Raji (cell line): Measurements from ENCODE around the gene LBP.

ENCODE experiments used
- POLR2A ChIP-seq: IDR thresholded peaks from 2 replicates; pipeline ENCODE4 v1.6.1; 2011; ENCODE audit warnings: low read depth, low read length, control low read depth; ENCODE audit not compliant: insufficient read depth

The LBP gene

DNA sequence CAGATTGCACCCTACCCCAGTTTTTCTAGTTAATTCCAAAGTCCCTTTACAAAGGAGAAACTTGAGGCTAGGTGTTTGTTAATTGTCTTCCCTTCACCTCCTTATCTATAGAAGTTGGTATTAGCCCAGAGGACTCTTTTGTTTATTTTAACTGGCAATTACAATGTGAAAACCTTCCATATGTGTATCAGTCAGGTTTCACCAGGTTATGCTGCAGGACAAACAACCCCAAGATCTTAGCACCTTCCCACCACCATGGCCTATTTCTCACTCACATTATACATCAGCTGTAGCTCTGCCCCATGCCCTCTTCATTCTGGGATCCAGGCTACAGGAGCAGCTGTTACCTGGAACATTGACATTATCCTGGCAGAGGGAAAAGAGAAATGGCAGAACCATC, 57.7 kb downstream of the LBP start:
- no peak for TF ChIP-seq POLR2A

DNA sequence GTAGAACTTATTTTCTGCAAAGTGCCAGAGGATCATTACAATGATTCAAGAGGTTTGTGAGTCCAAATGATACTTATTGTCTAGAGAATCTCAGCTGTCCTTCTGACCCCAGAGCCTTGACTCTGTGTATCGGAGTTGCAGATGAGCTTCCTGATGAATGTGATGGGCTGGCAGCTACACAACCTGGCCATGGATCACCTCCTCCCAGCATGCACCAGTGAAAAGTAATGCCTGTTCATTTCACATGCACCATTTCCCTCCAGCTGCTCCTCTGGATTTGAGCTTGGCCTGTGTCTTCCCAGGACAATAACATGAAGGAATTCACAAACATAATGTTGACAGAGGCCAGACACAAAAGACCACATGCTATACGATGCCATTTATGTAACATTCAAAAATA, 58.9 kb downstream of the LBP start:
- no peak for TF ChIP-seq POLR2A

DNA sequence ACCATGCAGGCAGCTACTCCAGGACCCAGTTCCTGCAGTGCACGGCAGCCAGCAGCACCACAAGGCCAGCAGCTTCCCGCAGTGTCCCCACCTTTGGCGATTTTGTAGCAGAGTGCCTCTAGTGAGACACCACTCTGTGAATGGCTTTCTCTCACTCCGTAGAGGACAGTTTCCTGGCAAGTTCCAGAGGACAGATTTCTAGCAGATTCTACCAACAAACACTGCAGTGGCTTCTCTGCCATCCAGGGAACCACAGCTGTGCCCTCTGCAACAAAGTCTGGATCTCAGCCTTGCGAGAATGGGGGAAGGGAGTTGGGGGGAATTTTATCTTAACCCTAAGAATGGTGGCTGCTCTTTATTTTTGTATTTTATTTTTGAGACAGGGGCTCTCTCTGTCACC, 60.2 kb downstream of the LBP start:
- no peak for TF ChIP-seq POLR2A

DNA sequence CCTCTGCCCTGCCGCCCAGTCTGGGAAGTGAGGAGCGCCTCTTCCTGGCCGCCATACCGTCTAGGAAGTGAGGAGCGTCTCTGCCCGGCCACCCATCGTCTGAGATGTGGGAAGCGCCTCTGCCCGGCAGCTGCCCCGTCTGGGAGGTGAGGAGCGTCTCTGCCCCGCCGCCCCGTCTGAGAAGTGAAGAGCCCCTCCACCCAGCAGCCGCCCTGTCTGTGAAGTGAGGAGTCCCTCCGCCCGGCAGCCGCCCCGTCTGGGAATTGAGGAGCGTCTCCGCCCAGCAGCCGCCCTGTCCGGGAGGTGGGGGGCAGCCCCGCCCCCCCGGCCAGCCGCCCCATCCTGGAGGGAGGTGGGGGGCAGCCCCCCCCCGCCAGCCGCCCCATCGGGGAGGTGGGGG, 61.0 kb downstream of the LBP start:
- TF ChIP-seq POLR2A, result no peak

DNA sequence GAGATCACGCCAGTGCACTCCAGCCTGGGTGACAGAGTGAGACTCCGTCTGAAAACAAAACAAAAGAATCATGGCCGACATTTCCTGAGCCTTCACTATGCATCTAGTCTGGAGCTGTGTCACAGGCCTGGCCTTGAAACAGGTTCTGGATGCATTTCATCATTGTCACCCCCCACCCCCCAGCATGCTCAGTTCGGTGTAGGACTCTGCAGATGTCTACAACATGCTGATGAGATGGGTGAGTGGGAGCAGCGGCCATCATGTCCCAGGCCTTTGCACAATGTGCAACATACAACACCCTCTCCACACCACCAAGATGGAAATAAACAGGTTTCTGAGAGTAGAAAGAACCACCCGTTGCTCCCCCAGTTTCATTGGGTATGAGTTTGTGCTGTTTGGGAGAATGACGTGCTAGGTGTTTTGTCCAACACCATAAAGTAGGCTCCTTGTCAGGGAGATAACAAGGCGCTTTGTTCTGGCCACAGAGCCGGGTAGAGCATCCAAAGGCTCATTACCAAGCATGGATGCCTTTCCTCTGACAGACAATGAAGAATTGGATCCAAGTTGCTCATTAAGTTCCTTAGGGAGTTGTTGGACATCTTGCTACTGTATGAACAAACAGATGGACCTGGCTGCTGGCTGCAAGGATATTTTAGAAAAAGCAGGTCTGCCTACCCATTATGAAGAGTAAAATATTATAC, 66.7 kb downstream of the LBP start:
- no peak for TF ChIP-seq POLR2A

DNA sequence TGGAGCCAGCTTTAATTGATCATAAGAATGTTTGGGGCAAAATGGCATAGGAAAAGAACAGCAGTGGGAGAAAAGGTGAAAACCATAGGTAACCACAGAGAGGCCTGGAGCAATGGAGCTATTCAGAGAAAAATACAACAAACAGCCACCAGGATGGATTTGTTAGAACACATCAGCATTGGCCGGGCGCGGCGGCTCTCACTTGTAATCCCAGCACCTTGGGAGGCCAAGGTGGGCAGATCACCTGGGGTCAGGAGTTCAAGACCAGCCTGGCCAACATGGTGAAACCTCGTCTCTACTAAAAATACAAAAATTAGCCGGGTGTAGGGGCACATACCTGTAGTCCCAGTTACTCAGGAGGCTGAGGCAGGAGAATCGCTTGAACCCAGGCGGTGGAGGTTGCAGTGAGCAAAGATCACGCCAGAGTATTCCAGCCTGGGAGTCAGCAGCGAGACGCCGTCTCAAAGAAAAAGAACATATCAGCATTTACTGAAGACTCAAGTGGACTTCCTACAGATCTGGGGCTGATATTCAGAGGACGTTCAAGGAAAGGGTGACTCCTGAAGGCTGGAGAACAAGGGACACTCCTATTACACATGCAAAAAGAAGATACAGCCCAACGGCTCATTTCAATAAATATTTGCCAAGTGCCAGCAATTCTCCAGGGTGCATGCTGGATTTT, 68.6 kb downstream of the LBP start:
- no peak for TF ChIP-seq POLR2A

DNA sequence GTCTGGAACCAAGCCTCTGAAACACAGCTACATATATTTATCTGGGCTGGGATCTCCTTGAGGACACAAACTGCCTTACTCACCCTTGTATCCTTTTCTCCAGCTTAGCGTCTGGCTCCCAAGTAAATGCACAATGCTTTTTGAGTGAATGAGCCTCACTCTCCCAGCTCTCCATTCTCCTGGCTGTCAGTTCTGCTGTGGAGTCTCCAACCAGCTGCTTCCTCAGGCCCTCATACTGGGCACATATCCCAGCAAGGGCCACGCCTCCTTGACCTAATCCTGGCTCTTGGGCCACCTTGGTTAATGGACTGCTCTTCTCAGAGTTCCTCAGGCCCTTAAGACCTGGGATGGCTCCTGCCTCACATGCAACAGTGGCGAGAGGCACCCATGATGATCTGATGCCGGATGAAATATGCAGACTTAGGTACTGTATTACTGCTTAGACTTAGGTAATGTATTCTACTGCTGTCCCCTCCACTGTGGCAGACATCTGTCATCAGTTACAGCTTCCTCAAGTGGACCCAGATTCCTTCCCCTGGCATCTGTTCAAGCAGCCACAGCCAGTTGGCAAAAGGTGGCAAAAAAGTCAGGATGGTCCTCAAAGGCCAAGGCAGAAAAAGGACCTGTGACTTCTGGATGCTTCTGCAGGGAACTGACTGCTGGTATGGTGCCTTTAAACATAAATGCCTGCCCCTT, 72.4 kb downstream of the LBP start:
- TF ChIP-seq POLR2A, result no peak

DNA sequence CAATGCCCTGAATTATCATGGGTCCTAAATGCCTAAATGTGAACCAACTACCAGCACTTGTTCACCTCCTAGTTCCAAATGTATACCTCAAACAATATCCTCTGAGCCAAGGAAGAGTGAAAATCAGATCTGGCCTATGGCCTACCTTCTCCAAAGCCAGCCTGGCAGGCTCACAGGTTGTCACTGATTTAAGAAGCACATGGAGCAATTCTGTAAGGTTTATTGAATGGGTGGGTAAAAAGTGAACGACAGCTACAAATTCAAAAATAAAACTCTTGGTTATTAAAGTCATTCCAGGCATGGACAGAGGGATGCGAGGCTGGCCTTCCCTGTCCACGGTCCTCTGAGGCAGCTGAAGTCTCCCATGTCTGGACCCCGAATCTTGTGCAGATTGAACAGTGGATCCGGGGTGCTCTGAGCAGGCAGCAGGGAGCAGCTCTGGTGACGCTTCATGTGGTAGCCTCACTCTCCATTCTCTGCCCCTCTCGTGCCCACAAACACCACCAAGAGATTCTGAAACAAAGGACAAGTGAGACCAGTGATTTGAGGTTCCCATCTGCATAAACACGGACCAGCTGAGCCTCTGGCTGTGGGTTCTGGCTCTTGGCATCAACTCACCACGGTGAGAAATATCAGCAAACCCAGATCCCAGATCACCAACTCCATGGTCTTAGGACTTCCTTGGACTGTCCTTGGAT, 74.3 kb downstream of the LBP start:
- TF ChIP-seq POLR2A, result no peak

DNA sequence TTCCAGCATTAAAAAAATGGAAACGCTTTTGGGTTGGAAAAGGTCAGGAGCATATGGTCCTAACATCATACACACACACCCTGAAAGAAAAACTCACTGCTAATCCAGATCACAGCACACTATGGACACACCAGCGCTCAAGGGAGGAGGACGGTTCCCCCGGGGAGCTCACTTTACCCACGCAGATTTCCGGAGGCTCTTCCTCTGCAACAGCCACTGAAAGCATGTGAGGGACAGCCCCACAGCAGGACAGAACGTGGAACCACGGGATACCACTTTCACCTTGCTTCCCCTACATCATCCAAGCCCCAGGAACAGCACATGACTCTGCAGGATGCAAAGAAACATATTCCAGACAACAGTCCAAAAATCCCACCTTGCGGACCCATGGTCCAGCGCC, 75.6 kb downstream of the LBP start:
- no peak for TF ChIP-seq POLR2A

DNA sequence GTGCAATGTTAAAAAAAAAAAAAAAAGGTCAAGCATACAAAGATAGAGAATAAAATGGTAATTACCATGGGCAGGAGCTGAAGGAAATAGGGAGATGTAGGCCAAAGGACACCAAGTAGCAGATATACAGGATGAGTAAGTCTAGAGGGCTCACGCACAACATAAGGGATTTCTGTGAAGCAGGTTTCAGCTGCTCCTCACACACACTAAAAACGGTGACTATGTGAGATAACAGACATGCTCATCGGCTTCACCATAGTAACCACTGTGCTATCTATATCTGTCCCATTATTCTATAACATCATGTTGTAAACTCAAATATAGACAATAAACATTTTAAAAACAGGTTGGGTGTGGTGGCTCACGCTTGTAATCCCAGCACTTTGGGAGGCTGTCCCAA, 77.3 kb downstream of the LBP start:
- TF ChIP-seq POLR2A, result no peak

DNA sequence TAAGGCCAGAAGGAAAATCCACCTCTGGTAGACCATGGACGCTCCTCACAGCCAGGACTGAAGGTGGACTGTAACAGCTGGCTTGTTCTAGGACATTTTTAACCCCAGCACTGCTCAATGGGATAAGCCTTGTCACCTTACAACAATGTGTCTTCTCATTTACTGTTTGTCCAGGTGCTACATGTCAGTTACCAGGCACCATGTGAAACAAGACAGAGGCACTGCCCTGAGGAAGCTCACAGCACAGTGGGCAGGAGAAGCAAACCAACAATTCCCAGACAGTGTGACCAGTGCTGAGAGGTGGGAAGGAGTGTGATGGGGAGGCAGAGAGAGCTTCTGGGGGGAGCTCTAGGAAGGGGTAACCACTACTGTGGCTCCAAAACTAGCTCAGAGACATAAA, 78.1 kb downstream of the LBP start:
- no peak for TF ChIP-seq POLR2A

DNA sequence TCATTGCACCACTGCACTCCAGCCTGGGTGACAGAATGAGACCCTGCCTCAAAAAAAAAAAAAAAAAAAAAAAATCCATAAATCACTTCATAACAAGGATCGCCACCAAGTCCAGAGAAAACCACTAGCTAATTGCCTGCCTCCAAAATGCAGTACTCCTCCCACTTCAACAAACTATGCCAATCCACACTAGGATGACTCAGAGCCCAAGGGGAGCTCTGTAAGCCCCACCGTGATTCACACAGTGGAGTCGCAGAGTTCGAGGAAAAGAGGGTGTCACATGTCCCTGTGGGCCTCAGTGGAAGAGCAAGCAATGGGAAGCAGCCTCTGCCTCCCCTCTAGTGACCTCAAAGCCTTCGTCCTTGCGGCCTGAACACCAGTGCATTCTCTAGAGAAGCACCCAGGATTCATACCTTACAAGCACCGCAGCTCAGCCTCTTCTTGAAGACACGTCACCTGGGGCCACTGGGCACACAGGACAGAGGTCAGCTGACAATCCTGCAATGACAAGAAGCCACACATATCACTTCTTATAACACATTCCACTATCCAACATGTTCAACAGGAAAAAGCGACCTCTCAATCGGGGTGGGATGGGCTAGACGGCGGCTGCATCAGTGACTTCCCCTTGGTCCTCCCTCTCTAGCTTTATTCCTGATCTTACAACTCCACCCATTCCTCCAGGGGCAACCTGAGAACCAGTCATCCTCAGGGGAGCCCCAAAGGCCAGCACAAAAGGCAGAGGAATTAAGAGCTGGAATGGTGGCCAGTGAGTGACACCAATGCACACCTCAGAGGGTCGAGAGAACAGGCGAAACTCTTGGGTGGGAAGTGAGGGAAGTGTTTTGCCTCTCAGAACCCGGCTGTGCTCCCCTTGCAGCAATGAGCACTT, 80.0 kb downstream of the LBP start:
- TF ChIP-seq POLR2A, result no peak
